Retinal pigment epithelial cell (primary cell): ENCODE data around the gene BICC1.
A peak's percentile ranks its signal among the peaks of the same experiment; 100 is the strongest.

Source experiments
- DNase-seq: peaks from one replicate; pipeline ENCODE4 v3.0.0-alpha.2; 2010; ENCODE audit warnings: low read depth
- H3K4me3 ChIP-seq: 2 replicates; pipeline ENCODE4 v1.5.1; 2011; ENCODE audit warnings: mild to moderate bottlenecking, low read length, control low read depth, moderate library complexity
- TF ChIP-seq, protein P1 (sequence below): conservative IDR thresholded peaks from 2 replicates; pipeline ENCODE4 v1.5.1; 2011; ENCODE audit warnings: low read depth, low read length, control low read depth, inconsistent platforms

The BICC1 gene

GRCh38 chr10:58637352-58637751, 124.7 kb downstream of the BICC1 start:
- TF ChIP-seq, protein P1, sequence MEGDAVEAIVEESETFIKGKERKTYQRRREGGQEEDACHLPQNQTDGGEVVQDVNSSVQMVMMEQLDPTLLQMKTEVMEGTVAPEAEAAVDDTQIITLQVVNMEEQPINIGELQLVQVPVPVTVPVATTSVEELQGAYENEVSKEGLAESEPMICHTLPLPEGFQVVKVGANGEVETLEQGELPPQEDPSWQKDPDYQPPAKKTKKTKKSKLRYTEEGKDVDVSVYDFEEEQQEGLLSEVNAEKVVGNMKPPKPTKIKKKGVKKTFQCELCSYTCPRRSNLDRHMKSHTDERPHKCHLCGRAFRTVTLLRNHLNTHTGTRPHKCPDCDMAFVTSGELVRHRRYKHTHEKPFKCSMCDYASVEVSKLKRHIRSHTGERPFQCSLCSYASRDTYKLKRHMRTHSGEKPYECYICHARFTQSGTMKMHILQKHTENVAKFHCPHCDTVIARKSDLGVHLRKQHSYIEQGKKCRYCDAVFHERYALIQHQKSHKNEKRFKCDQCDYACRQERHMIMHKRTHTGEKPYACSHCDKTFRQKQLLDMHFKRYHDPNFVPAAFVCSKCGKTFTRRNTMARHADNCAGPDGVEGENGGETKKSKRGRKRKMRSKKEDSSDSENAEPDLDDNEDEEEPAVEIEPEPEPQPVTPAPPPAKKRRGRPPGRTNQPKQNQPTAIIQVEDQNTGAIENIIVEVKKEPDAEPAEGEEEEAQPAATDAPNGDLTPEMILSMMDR: no peak
- H3K4me3 ChIP-seq: no peak overlapping the region
- no peak for DNase-seq

DNA sequence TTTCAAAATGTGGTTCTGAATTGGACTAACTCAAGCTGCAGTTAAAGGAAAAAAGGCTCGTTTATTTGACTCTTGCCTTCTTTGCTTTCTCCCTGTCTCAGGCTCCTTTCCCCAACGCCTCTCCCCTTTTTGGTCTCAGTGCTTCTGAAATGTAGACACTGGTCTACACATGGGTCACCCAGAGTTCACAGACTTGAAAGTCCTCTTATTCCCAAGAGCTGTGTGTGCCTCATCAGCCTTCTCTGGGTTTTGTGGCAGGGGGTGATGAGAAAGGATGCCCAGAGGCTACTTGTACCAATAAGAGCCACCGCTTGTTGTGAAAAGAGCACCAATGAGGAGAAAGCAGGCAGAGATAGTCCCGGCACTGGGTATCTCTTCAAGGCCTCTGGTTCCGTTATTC, 125.7 kb downstream of the BICC1 start:
- DNase-seq: no peak
- H3K4me3 ChIP-seq: no peak overlapping the region
- TF ChIP-seq, protein P1: no peak

DNA sequence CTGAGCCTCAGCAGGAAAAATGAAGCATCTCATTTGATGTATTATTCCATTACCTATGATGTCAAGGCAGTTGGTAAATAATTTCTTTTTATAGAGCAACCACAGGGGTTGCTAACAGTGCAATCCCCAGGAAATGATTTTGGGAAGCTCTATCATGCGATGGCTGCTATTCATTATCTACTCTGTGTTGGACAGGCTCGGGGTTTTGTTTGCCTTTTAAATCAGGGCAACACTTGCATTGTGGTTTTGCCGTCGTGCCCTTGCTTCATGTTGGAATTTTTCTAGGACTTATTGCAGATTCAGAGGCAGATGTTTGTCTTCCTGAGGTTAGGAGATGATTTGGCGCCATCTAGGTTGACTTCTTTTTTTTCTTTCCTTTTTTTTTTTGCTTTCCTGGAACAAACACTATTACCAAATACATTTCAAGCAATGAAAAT, 128.4 kb downstream of the BICC1 start:
- H3K4me3 ChIP-seq: no peak overlapping the region
- DNase-seq: no peak

GRCh38 chr10:58641708-58642107, 129.0 kb downstream of the BICC1 start:
- no peak for DNase-seq
- TF ChIP-seq, protein P1: no peak
- no peak overlapping the region for H3K4me3 ChIP-seq

More for the DNA sequence above, 128.4 kb downstream of the BICC1 start:
- TF ChIP-seq, protein P1: peak; percentile 34

GRCh38 chr10:58642283-58642682, 129.6 kb downstream of the BICC1 start:
- H3K4me3 ChIP-seq: no peak overlapping the region
- DNase-seq: no peak
- TF ChIP-seq, protein P1: no peak

GRCh38 chr10:58642916-58643428, 130.3 kb downstream of the BICC1 start:
- no peak overlapping the region for H3K4me3 ChIP-seq
- no peak for DNase-seq
- TF ChIP-seq, protein P1: no peak

- TF ChIP-seq, protein P1: no peak
- DNase-seq: no peak
- no peak overlapping the region for H3K4me3 ChIP-seq
Observed at GRCh38 chr10:58644311-58644710, 131.6 kb downstream of the BICC1 start.
